Upper lobe of right lung (tissue), 1 donor: ENCODE results near the gene TJP2. TPM values are rescaled to one million over a fixed set of nuclear protein-coding genes. Genes with fewer than 3 reads are reported as not detected.
A peak's percentile ranks its signal among the peaks of the same experiment; 100 is the strongest.

Experiments used
- ATAC-seq: fragments of 200-7000 bp; cut with Tn5 transposase; one replicate; pipeline ENCODE4 v1.9.1; 2020; ENCODE audit warnings: mild to moderate bottlenecking, moderate library complexity
- DNase-seq: peaks from one replicate; pipeline ENCODE4 v3.0.0-alpha.2; 2020
- H3K27ac ChIP-seq: fragments of 200-600 bp; one replicate; pipeline ENCODE4 v1.8.0; 2022
- H3K27me3 ChIP-seq: fragments of 200-600 bp; one replicate; pipeline ENCODE4 v1.8.0; 2022; ENCODE audit warnings: mild to moderate bottlenecking
- H3K36me3 ChIP-seq: fragments of 200-600 bp; one replicate; pipeline ENCODE4 v1.8.0; 2022
- H3K4me1 ChIP-seq: fragments of 200-600 bp; one replicate; pipeline ENCODE4 v1.8.0; 2022
- H3K4me3 ChIP-seq: fragments of 200-600 bp; one replicate; pipeline ENCODE4 v1.8.0; 2022; ENCODE audit warnings: mild to moderate bottlenecking
- H3K9me3 ChIP-seq: fragments of 200-600 bp; one replicate; pipeline ENCODE4 v1.8.0; 2022
- CTCF ChIP-seq: fragments of 200-600 bp; IDR thresholded peaks from one replicate; pipeline ENCODE4 v1.8.0; 2022; ENCODE audit warnings: antibody characterized with exemption
- intact Hi-C: fragments of 100-400 bp; cut with DNase I; formaldehyde crosslinking; loops from one replicate; pipeline ENCODE4 v1.11.0; 2022
- total RNA-seq: library from RNA; stranded (reverse); fragmentation: NEBNext Ultra II Directional; extraction: Animal tissue kit (Norgen Biotek cat#: 25700); gene quantifications from one replicate; pipeline ENCODE4 v1.2.1, GENCODE V29; 2021
- donor health status: DM: no; HTN: yes; CAD: no; lungs with severe emphysema.

TJP2 gene
- total RNA-seq, 1 donor from 2014 or later: 131 TPM

GRCh38 chr9:69249337-69249736 lies 75.3 kb downstream of the TJP2 start:
- Histone ChIP-seq H3K4me3 (no peak overlapping the region), H3K4me1 (no peaks in the 10 kb centered on the region), H3K27ac (no peak overlapping the region), H3K27me3 (no peaks in the 10 kb centered on the region), H3K9me3 (no peaks in the 10 kb centered on the region), H3K36me3 (peaks cover 83% of the 10 kb centered on the region)
- no peak for TF ChIP-seq CTCF
- DNase-seq (no peak), ATAC-seq (peak; percentile 14)
- intact Hi-C loops: no loop called here

- intact Hi-C loops: no loop called here
- ATAC-seq: no peak
- Histone ChIP-seq H3K36me3 (peaks cover 87% of the 10 kb centered on the region), H3K4me1 (no peaks in the 10 kb centered on the region), H3K9me3 (no peaks in the 10 kb centered on the region), H3K27me3 (no peaks in the 10 kb centered on the region), H3K4me3 (no peak overlapping the region), H3K27ac (no peak overlapping the region)
- no peak for DNase-seq
- no peak for TF ChIP-seq CTCF
These were observed 76.6 kb downstream of the TJP2 start for GRCh38 chr9:69250681-69251080.

- H3K36me3 ChIP-seq: peaks cover 69% of the 10 kb centered on the region
- no peak for TF ChIP-seq CTCF
- no peak overlapping the region for H3K4me3 ChIP-seq
- H3K9me3 ChIP-seq: no peaks in the 10 kb centered on the region
- H3K4me1 ChIP-seq: no peaks in the 10 kb centered on the region
- no peak overlapping the region for H3K27ac ChIP-seq
- intact Hi-C loops: no loop called here
- no peaks in the 10 kb centered on the region for H3K27me3 ChIP-seq
- ATAC-seq (no peak), DNase-seq (no peak)
These were observed 78.4 kb downstream of the TJP2 start for GRCh38 chr9:69252436-69252835.

GRCh38 chr9:69253057-69253456 lies 79.0 kb downstream of the TJP2 start:
- Histone ChIP-seq H3K4me1 (no peaks in the 10 kb centered on the region), H3K27ac (no peak overlapping the region), H3K27me3 (no peaks in the 10 kb centered on the region), H3K9me3 (no peaks in the 10 kb centered on the region), H3K36me3 (peaks cover 63% of the 10 kb centered on the region), H3K4me3 (no peak overlapping the region)
- TF ChIP-seq CTCF: no peak
- DNase-seq (no peak), ATAC-seq (no peak)
- intact Hi-C loops: no loop called here

- H3K9me3 ChIP-seq: no peaks in the 10 kb centered on the region
- ATAC-seq (no peak), DNase-seq (no peak)
- peaks cover 54% of the 10 kb centered on the region for H3K36me3 ChIP-seq
- no peak for TF ChIP-seq CTCF
- H3K4me1 ChIP-seq: no peaks in the 10 kb centered on the region
- H3K27ac ChIP-seq: no peak overlapping the region
- H3K4me3 ChIP-seq: no peak overlapping the region
- intact Hi-C loops: no loop called here
- H3K27me3 ChIP-seq: no peaks in the 10 kb centered on the region
These were observed 80.1 kb downstream of the TJP2 start for GRCh38 chr9:69254223-69254622.

- Histone ChIP-seq H3K9me3 (no peaks in the 10 kb centered on the region), H3K36me3 (peaks cover 40% of the 10 kb centered on the region), H3K27ac (no peak overlapping the region), H3K4me3 (no peak overlapping the region), H3K27me3 (no peaks in the 10 kb centered on the region), H3K4me1 (no peaks in the 10 kb centered on the region)
- intact Hi-C loops: no loop called here
- ATAC-seq (no peak), DNase-seq (no peak)
- no peak for TF ChIP-seq CTCF
These were observed 81.5 kb downstream of the TJP2 start for GRCh38 chr9:69255591-69255990.
